ENCODE results near the gene ACBD7. TPM values are rescaled to one million over a fixed set of nuclear protein-coding genes. Genes with fewer than 3 reads are reported as not detected.
A peak's percentile ranks its signal among the peaks of the same experiment; 100 is the strongest.

The ACBD7 gene
- polyA plus RNA-seq (2012; ENCODE audit: insufficient read length, low read depth): not detected

GRCh38 chr10:15088428-15089261 is at the start of gene ACBD7:
Gene ACBD7 (minus strand): TSS chr10:15088776. CDS start chr10:15088728, 48 bp downstream.
- TF ChIP-seq REST (IDR thresholded peaks at IDR 0.05; ENCODE audit: insufficient read depth in 1 of 2, low read depth in 2 of 2, low read length in 2 of 2) (no peak), FOXP2 (optimal IDR thresholded peaks at IDR 0.05; ENCODE audit: borderline replicate concordance, extremely low read depth, extremely low read length, insufficient read depth) (no peak), POLR2AphosphoS5 (IDR thresholded peaks at IDR 0.05; ENCODE audit: low read depth, low read length) (no peak), SIN3A (IDR thresholded peaks at IDR 0.05; ENCODE audit: borderline replicate concordance, insufficient read depth, low read length) (peak; percentile 57; the same call in 1 of the 2 replicates)

DNA sequence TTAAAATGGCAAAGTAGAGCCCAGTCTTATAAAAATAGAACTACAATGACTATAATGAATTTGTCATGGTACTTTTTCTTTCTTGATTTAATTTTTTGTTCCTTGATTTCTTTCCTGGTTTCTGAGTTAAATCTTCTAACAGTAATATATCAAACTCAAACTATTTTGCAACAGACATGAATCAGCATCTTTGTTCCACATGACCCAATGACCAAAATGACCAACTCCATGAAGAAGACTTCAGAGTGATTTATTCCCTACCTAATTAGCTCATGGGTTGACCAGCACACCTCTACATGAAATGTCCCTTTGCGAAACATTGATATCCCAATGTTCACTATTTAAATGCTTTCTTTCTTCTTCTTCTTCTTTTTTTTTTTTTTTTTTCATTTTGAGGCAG is 49.1 kb upstream of the ACBD7 start:
- TF ChIP-seq POLR2AphosphoS5 (IDR thresholded peaks at IDR 0.05; ENCODE audit: low read depth, low read length) (no peak), FOXP2 (optimal IDR thresholded peaks at IDR 0.05; ENCODE audit: borderline replicate concordance, extremely low read depth, extremely low read length, insufficient read depth) (no peak), SIN3A (IDR thresholded peaks at IDR 0.05; ENCODE audit: borderline replicate concordance, insufficient read depth, low read length) (no peak)

DNA sequence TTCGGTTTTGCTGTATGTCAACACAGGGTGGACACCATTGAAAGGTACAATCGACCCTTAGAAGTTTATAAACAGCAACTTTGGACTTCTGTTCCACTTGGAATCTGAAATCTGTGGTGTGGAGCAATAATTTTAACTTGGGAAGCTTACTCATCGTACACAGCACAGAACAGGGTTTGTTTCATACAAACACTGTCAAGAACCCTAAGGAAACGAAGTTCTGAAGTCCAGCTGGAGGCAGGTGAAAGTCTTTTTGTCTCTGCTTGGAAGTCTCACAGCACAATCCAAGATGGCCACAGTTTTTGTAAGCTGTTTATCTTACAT is 48.4 kb upstream of the ACBD7 start:
- TF ChIP-seq REST (IDR thresholded peaks at IDR 0.05; ENCODE audit: insufficient read depth in 1 of 2, low read depth in 2 of 2, low read length in 2 of 2) (no peak), FOXP2 (optimal IDR thresholded peaks at IDR 0.05; ENCODE audit: borderline replicate concordance, extremely low read depth, extremely low read length, insufficient read depth) (no peak), SIN3A (IDR thresholded peaks at IDR 0.05; ENCODE audit: borderline replicate concordance, insufficient read depth, low read length) (no peak), TAF1 (IDR thresholded peaks at IDR 0.05; ENCODE audit: borderline replicate concordance, insufficient read depth, low read length) (no peak), POLR2AphosphoS5 (IDR thresholded peaks at IDR 0.05; ENCODE audit: low read depth, low read length) (no peak)

GRCh38 chr10:15136129-15137035 is 47.8 kb upstream of the ACBD7 start:
- TF ChIP-seq SIN3A (IDR thresholded peaks at IDR 0.05; ENCODE audit: borderline replicate concordance, insufficient read depth, low read length) (no peak), TAF1 (IDR thresholded peaks at IDR 0.05; ENCODE audit: borderline replicate concordance, insufficient read depth, low read length) (no peak), REST (IDR thresholded peaks at IDR 0.05; ENCODE audit: insufficient read depth in 1 of 2, low read depth in 2 of 2, low read length in 2 of 2) (no peak), FOXP2 (optimal IDR thresholded peaks at IDR 0.05; ENCODE audit: borderline replicate concordance, extremely low read depth, extremely low read length, insufficient read depth) (no peak), POLR2AphosphoS5 (IDR thresholded peaks at IDR 0.05; ENCODE audit: low read depth, low read length) (no peak)

DNA sequence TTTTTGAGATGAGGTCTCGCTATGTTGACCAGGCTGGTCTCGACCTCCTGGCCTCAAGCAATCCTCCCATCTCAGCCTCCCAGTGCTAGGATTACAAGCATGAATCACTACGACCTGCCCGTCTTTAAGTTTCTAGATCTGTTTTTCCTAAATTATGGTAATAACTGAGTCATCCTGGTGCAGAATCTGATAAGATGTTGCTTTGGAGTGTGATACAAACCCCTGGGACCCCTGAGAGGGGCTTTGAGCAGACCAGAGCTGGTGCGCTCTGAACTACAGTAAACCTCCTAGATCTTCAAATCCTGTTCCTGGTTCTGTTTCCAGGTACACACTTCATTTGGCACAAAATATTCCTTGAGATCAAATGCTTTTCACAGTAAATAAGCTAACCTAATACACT is 42.8 kb upstream of the ACBD7 start:
- no peak for TF ChIP-seq REST (IDR thresholded peaks at IDR 0.05; ENCODE audit: insufficient read depth in 1 of 2, low read depth in 2 of 2, low read length in 2 of 2)
- no peak for TF ChIP-seq TAF1 (IDR thresholded peaks at IDR 0.05; ENCODE audit: borderline replicate concordance, insufficient read depth, low read length)
- no peak for TF ChIP-seq FOXP2 (optimal IDR thresholded peaks at IDR 0.05; ENCODE audit: borderline replicate concordance, extremely low read depth, extremely low read length, insufficient read depth)
- TF ChIP-seq POLR2AphosphoS5 (IDR thresholded peaks at IDR 0.05; ENCODE audit: low read depth, low read length): no peak
- no peak for TF ChIP-seq SIN3A (IDR thresholded peaks at IDR 0.05; ENCODE audit: borderline replicate concordance, insufficient read depth, low read length)

All from PFSK-1 (cell line).